Upper lobe of right lung (tissue), 1 donor: ENCODE measurements around the gene CLEC16A. TPM values are rescaled to one million over a fixed set of nuclear protein-coding genes. Genes with fewer than 3 reads are reported as not detected.

Source experiments
- ATAC-seq: fragments of 200-7000 bp; cut with Tn5 transposase; one replicate; pipeline ENCODE4 v1.9.1; 2020; ENCODE audit warnings: mild to moderate bottlenecking, moderate library complexity
- DNase-seq: peaks from one replicate; pipeline ENCODE4 v3.0.0-alpha.2; 2020
- H3K27ac ChIP-seq: fragments of 200-600 bp; one replicate; pipeline ENCODE4 v1.8.0; 2022
- H3K27me3 ChIP-seq: fragments of 200-600 bp; one replicate; pipeline ENCODE4 v1.8.0; 2022; ENCODE audit warnings: mild to moderate bottlenecking
- H3K36me3 ChIP-seq: fragments of 200-600 bp; one replicate; pipeline ENCODE4 v1.8.0; 2022
- H3K4me1 ChIP-seq: fragments of 200-600 bp; one replicate; pipeline ENCODE4 v1.8.0; 2022
- H3K4me3 ChIP-seq: fragments of 200-600 bp; one replicate; pipeline ENCODE4 v1.8.0; 2022; ENCODE audit warnings: mild to moderate bottlenecking
- H3K9me3 ChIP-seq: fragments of 200-600 bp; one replicate; pipeline ENCODE4 v1.8.0; 2022
- intact Hi-C: fragments of 100-400 bp; cut with DNase I; formaldehyde crosslinking; loops from one replicate; pipeline ENCODE4 v1.11.0; 2022
- total RNA-seq: library from RNA; stranded (reverse); fragmentation: NEBNext Ultra II Directional; extraction: Animal tissue kit (Norgen Biotek cat#: 25700); gene quantifications from one replicate; pipeline ENCODE4 v1.2.1, GENCODE V29; 2021
- TF ChIP-seq, protein P1 (sequence below): fragments of 200-600 bp; IDR thresholded peaks from one replicate; pipeline ENCODE4 v1.8.0; 2022; ENCODE audit warnings: antibody characterized with exemption
- donor health status: DM: no; HTN: yes; CAD: no; lungs with severe emphysema.

CLEC16A gene
- total RNA-seq, 1 donor from 2014 or later = 36.9 TPM

DNA sequence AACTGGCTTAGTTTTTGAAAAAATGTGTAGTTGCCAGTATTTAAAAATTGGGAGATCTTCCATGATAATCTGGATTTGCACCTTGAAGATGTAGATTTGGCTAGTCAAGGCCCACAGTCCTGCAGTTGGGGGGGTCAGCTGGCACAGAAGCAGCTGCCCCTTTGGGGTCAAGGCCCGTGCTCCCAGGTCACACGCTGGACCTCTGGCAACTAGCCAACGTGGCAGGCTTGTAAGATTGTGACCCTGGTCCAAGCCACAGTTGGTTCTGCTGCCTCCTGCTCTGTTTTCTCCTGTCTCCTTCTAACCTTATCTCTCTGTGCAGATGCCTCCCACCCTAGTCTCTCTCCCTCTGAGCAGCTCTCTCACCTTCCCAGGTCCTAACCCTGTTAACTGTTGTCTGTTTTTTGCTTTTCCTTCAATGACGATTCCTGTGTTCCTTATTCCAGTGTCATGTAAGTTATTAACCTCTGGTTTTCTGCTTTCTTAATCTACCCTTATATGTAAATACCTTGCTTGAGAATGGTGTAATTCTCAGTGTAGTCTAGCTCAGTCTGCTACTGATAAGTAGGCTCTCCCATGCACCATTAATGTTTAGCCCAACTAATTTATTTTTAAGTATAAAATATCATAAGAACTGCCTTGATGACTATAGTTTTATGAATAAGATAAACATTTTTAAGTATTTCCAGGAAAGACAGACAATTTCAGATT, 27.9 kb downstream of the CLEC16A start:
- no peak for ATAC-seq
- H3K27me3 ChIP-seq = no peaks in the 10 kb centered on the region
- peaks cover 44% of the 10 kb centered on the region for H3K36me3 ChIP-seq
- H3K9me3 ChIP-seq = no peaks in the 10 kb centered on the region
- intact Hi-C loops = loop anchor here (5.0 kb wide), 1 partner anchor 280 kb away; no protein-coding TSS in a partner anchor
- TF ChIP-seq, protein P1, sequence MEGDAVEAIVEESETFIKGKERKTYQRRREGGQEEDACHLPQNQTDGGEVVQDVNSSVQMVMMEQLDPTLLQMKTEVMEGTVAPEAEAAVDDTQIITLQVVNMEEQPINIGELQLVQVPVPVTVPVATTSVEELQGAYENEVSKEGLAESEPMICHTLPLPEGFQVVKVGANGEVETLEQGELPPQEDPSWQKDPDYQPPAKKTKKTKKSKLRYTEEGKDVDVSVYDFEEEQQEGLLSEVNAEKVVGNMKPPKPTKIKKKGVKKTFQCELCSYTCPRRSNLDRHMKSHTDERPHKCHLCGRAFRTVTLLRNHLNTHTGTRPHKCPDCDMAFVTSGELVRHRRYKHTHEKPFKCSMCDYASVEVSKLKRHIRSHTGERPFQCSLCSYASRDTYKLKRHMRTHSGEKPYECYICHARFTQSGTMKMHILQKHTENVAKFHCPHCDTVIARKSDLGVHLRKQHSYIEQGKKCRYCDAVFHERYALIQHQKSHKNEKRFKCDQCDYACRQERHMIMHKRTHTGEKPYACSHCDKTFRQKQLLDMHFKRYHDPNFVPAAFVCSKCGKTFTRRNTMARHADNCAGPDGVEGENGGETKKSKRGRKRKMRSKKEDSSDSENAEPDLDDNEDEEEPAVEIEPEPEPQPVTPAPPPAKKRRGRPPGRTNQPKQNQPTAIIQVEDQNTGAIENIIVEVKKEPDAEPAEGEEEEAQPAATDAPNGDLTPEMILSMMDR = no peak
- H3K27ac ChIP-seq = no peak overlapping the region
- peaks cover 8% of the 10 kb centered on the region for H3K4me1 ChIP-seq
- no peak for DNase-seq
- no peak overlapping the region for H3K4me3 ChIP-seq

DNA sequence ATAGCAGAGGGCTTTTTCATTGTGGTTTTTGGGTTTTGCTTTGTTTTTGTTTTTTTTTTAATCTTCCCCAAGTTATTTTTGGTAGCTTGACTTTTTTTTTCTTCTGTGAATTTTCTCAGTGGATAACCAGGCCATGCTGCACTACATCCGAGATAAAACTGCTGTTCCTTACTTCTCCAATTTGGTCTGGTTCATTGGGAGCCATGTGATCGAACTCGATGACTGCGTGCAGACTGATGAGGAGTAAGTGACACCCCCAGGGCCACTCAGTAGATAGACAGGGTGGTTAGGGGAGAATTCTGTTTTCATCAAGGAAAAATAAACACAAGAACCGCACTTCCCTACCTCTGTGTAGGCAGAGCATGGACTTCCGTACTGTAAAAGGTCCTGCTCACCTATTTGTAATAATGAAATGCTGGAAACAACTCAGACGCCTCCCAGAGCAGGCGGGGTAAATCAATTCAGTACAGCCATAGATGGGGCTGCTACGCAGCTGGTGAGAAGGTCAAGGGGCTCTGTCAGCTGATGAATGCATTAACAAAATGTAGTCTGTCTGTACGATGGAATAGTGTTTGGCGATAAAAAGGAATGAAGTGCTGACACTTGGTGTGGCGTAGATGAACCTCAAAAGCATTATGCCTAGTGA, 28.6 kb downstream of the CLEC16A start:
- intact Hi-C loops = loop anchor here (5.0 kb wide), 1 partner anchor 279 kb away; no protein-coding TSS in a partner anchor
- Histone ChIP-seq H3K27ac (no peak overlapping the region), H3K36me3 (peaks cover 46% of the 10 kb centered on the region)

DNA sequence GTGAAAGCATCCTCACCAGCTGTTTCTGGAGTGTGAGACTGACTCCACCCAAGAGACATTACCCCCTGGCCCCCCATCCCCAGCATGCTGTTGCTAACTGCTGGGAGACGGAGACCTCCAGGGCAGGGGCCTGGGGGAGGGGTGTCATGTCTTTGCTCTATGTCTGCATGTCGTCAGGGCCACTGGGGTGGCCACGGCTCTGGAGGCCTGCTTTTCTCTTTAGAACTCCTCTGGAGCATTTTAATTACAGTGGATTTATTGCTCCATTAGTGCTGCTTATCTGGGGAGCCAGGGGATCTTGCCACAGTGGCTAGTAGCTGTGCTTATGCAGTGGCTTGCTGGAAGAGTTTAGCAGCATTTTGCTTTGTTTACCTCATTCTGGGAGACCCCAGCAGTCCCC, 32.3 kb downstream of the CLEC16A start:
- no peaks in the 10 kb centered on the region for H3K9me3 ChIP-seq
- H3K4me1 ChIP-seq = peaks cover 24% of the 10 kb centered on the region
- intact Hi-C loops = no loop called here
- H3K36me3 ChIP-seq = peaks cover 40% of the 10 kb centered on the region
- no peak overlapping the region for H3K4me3 ChIP-seq
- no peak overlapping the region for H3K27ac ChIP-seq
- ATAC-seq (no peak), DNase-seq (no peak)
- no peaks in the 10 kb centered on the region for H3K27me3 ChIP-seq
- TF ChIP-seq, protein P1 = no peak

More for the DNA sequence above, 28.6 kb downstream of the CLEC16A start:
- H3K9me3 ChIP-seq = no peaks in the 10 kb centered on the region
- no peak for ATAC-seq
- TF ChIP-seq, protein P1 = no peak
- H3K27me3 ChIP-seq = no peaks in the 10 kb centered on the region
- DNase-seq = no peak
- no peak overlapping the region for H3K4me3 ChIP-seq
- peaks cover 8% of the 10 kb centered on the region for H3K4me1 ChIP-seq

DNA sequence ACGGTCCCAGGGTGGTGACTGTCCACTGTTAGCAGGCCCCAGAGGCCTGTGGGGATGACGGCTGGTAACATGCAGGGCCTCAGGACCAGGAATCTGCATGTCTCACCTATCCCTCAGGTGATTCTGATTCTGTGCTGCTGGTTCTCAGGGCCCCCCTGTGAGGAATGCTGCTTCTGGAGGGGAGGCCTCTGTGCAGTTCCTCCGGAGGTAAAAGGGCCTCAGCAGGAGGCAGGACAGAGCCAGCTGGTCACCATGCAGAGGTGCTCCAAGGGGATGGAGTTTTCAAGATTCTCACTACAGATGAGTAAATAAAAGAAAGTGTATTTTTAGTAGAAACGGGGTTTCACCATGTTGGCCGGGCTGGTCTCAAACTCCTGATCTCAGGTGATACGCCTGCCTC, 33.8 kb downstream of the CLEC16A start:
- TF ChIP-seq, protein P1 = no peak
- Histone ChIP-seq H3K4me1 (peaks cover 17% of the 10 kb centered on the region), H3K9me3 (no peaks in the 10 kb centered on the region), H3K27me3 (no peaks in the 10 kb centered on the region), H3K36me3 (peaks cover 42% of the 10 kb centered on the region), H3K27ac (no peak overlapping the region), H3K4me3 (no peak overlapping the region)
- no peak for DNase-seq
- ATAC-seq = no peak
- intact Hi-C loops = no loop called here

DNA sequence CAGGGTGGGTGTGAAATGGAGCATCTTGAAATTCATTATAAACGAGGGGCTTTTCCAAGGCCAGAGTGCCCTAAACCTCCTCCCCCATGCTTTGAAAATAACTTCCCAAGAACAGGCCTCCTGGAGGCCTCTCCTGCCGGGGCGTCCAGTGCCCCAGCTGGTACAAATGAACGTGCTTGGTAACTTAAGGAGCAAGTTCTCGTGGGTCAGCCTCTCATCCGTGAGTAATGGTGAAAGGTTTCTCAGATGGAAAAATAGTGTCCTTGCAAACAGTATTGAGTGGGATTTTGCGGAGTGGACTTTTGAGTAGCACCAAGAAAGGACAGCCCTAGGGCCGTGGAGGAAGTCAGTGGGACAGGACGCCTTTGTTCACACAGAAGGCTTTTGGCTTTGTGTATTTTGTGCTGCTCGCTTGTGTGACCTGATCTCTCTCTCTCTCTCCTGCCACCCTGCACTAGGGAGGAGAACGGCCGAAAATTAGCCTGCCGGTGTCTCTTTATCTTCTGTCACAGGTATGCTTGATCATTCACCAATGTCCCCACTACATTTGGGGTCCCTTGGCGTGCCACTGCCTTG, 34.6 kb downstream of the CLEC16A start:
- H3K27ac ChIP-seq = peak overlapping the region; percentile 79
- TF ChIP-seq, protein P1 = no peak
- no peak for ATAC-seq
- no peak overlapping the region for H3K4me3 ChIP-seq
- no peak for DNase-seq
- intact Hi-C loops = no loop called here
- peaks cover 17% of the 10 kb centered on the region for H3K4me1 ChIP-seq
- H3K36me3 ChIP-seq = peaks cover 42% of the 10 kb centered on the region
- no peaks in the 10 kb centered on the region for H3K9me3 ChIP-seq
- H3K27me3 ChIP-seq = no peaks in the 10 kb centered on the region
